Keratinocyte (primary cell): ENCODE data around the gene SDK1. TPM values are rescaled to one million over a fixed set of nuclear protein-coding genes. Genes with fewer than 3 reads are reported as not detected.

Experiments
- DNase-seq: peaks from one replicate; pipeline ENCODE4 v3.0.0-alpha.2; 2011; ENCODE audit warnings: low read depth, missing footprints, low spot score
- FAIRE-seq: peaks from 2 replicates; lab custom pipeline; 2011; peaks lifted over from hg19 to GRCh38; lab: Jason Lieb, UNC
- H2AFZ ChIP-seq: 2 replicates; pipeline ENCODE4 v1.6.0; 2012; ENCODE audit warnings: low read length, control low read depth, inconsistent platforms; ENCODE audit not compliant: control insufficient read depth
- H3K27ac ChIP-seq: 2 replicates; pipeline ENCODE4 v1.5.1; 2011; ENCODE audit warnings: low read length; ENCODE audit not compliant: control insufficient read depth, insufficient read depth
- H3K27me3 ChIP-seq: 3 replicates; pipeline ENCODE4 v1.6.0; 2011; ENCODE audit warnings: low read length; ENCODE audit not compliant: control insufficient read depth, insufficient read depth; ENCODE audit errors: extremely low read depth
- H3K36me3 ChIP-seq, 2 experiments: 2 replicates in 1 of 2; 3 replicates in 1 of 2; pipeline ENCODE4 v1.5.1; 2011; ENCODE audit warnings: low read length in 2 of 2, mild to moderate bottlenecking in 1 of 2; ENCODE audit not compliant: control insufficient read depth in 2 of 2, insufficient read depth in 2 of 2; ENCODE audit errors: extremely low read depth in 1 of 2
- H3K4me1 ChIP-seq: 3 replicates; pipeline ENCODE4 v1.5.1; 2011; ENCODE audit warnings: low read length; ENCODE audit not compliant: control insufficient read depth, insufficient read depth; ENCODE audit errors: extremely low read depth
- H3K4me2 ChIP-seq: 3 replicates; pipeline ENCODE4 v1.6.0; 2011; ENCODE audit warnings: low read depth, low read length; ENCODE audit not compliant: control insufficient read depth, insufficient read depth; ENCODE audit errors: extremely low read depth
- H3K4me3 ChIP-seq, 3 experiments: fragments of 200-600 bp in 1 of 3; sonication (generic) in 1 of 3; 2 replicates in 2 of 3; 3 replicates in 1 of 3; pipeline ENCODE4 v1.5.1; 2011 to 2016; ENCODE audit warnings: low read length in 3 of 3, mild to moderate bottlenecking in 3 of 3, control low read depth in 2 of 3, inconsistent platforms in 1 of 3, low read depth in 1 of 3, mixed read lengths in 1 of 3, mixed run types in 1 of 3, moderate library complexity in 1 of 3; ENCODE audit not compliant: control insufficient read depth in 2 of 3, insufficient read depth in 2 of 3; ENCODE audit errors: extremely low read depth in 1 of 3
- H3K79me2 ChIP-seq: 2 replicates; pipeline ENCODE4 v1.6.0; 2012; ENCODE audit warnings: low read length; ENCODE audit not compliant: control insufficient read depth, insufficient read depth
- H3K9ac ChIP-seq: 3 replicates; pipeline ENCODE4 v1.6.0; 2011; ENCODE audit warnings: low read length; ENCODE audit not compliant: control insufficient read depth, insufficient read depth; ENCODE audit errors: extremely low read depth
- H3K9me1 ChIP-seq: 3 replicates; pipeline ENCODE4 v1.6.0; 2011; ENCODE audit warnings: low read length; ENCODE audit not compliant: control insufficient read depth, insufficient read depth; ENCODE audit errors: extremely low read depth
- H3K9me3 ChIP-seq: 2 replicates; pipeline ENCODE4 v1.5.1; 2012; ENCODE audit warnings: low read depth, low read length; ENCODE audit not compliant: control insufficient read depth
- H4K20me1 ChIP-seq: 3 replicates; pipeline ENCODE4 v1.6.0; 2011; ENCODE audit warnings: low read length; ENCODE audit not compliant: control insufficient read depth, insufficient read depth; ENCODE audit errors: extremely low read depth
- CTCF ChIP-seq, 3 experiments: IDR thresholded peaks in 1 of 3; conservative IDR thresholded peaks in 1 of 3; optimal IDR thresholded peaks in 1 of 3; 2 replicates in 2 of 3; 3 replicates in 1 of 3; pipeline versions ENCODE3 to v1.5.1; 2011; ENCODE audit warnings: low read length in 3 of 3, mild to moderate bottlenecking in 3 of 3, moderate library complexity in 2 of 3, control low read depth in 1 of 3, inconsistent platforms in 1 of 3; ENCODE audit not compliant: insufficient read depth in 2 of 3; ENCODE audit errors: extremely low read depth in 1 of 3
- EZH2 ChIP-seq: IDR thresholded peaks from one replicate; pipeline ENCODE4 v1.6.1; 2012; ENCODE audit warnings: inconsistent platforms, mild to moderate bottlenecking, low read length, moderate library complexity
- dilution Hi-C: fragments of 300-500 bp; cut with MboI; formaldehyde crosslinking; loops from one replicate; pipeline ENCODE4 v1.7.0; 2020; ENCODE audit warnings: low sequenced_read_pairs; ENCODE audit not compliant: extremely low pct_ligation_motif_present
- polyA plus RNA-seq, 5 experiments: library from polyadenylated mRNA; depleted of rRNA in 3 of 5; stranded (reverse) in 3 of 5; stranded (forward) in 1 of 5; unstranded in 1 of 5; fragments of >200 nt; gene quantifications; 1 replicate in 1 of 5; 2 replicates in 3 of 5; 3 replicates in 1 of 5; pipeline versions ENCODE4 v1.2.1 to v1.2.3, GENCODE V29; 2011 to 2012; ENCODE audit warnings: missing spikeins in 2 of 5, low read depth in 1 of 5, low replicate concordance in 1 of 5

Gene SDK1
- polyA plus RNA-seq, 1 donor (not counting 4 experiments of a cell fraction or from before 2014, with no cell fraction given) = 0.66 TPM

DNA sequence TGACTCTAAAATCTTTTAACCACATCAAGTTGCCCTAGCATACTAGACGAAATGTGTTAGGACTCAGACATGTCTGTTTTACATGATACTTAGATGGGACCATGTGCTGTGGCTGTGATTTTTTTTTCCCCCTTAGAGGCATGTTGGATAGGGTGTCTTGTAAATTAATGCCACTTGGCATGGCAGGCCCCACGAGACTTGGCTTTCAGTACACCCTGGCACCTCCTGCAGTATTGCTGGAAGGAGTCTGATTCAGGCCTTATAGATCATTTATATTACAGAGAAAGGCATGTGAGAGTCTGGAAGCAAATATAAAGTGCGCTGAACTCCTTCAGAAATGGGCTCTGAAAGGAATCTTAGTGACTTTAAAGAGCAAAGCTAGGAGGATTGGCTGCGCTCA lies 494.1 kb downstream of the SDK1 start:
- H3K4me1 ChIP-seq = no peaks in the 10 kb centered on the region
- no peak overlapping the region for H3K27ac ChIP-seq

DNA sequence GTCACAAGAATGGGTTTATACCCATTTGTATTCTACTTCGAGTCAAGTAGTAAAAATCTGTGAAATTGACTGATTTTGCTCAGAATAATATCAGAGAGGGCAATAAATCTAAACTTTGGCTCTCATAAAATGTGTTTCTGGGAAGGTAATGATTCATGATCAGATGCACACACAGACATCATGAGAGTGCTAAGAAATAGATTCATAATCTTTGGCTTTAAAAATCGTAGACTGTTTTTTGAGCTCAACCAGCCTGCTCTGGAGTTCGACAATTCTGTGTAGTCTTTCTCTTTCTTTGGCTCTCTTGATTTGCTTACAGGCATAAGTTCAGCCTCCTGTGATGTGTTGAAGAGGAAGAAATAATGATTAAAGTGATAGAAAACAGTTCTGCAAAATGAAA lies 494.7 kb downstream of the SDK1 start:
- no peak for FAIRE-seq
- Histone ChIP-seq H3K27me3 (no peaks in the 10 kb centered on the region), H3K9me1 (no peaks in the 10 kb centered on the region), H3K4me2 (no peak overlapping the region), H4K20me1 (no peaks in the 10 kb centered on the region), H3K79me2 (no peaks in the 10 kb centered on the region), H3K4me3 (no peak overlapping the region), H3K9ac (no peak overlapping the region), H2AFZ (no peak overlapping the region), H3K27ac (no peak overlapping the region), H3K9me3 (no peaks in the 10 kb centered on the region), H3K4me1 (no peaks in the 10 kb centered on the region), H3K36me3 (no peaks in the 10 kb centered on the region)
- TF ChIP-seq CTCF (optimal IDR thresholded peaks at IDR 0.05 in 1 of 3, IDR thresholded peaks at IDR 0.05 in 1 of 3, conservative IDR thresholded peaks at IDR 0.05 in 1 of 3; ENCODE audit: extremely low read depth in 1 of 3, insufficient read depth in 2 of 3, low read length in 3 of 3) = no peak
- no peak for TF ChIP-seq EZH2
- dilution Hi-C loops = no loop called here
- DNase-seq = no peak

More for the DNA sequence above, 494.1 kb downstream of the SDK1 start:
- Histone ChIP-seq H3K4me3 (no peak overlapping the region), H2AFZ (no peak overlapping the region), H3K79me2 (no peaks in the 10 kb centered on the region), H3K4me2 (no peak overlapping the region), H3K9me3 (no peaks in the 10 kb centered on the region), H3K9me1 (no peaks in the 10 kb centered on the region), H4K20me1 (no peaks in the 10 kb centered on the region), H3K36me3 (no peaks in the 10 kb centered on the region), H3K9ac (no peak overlapping the region), H3K27me3 (no peaks in the 10 kb centered on the region)
- FAIRE-seq (no peak), DNase-seq (no peak)
- TF ChIP-seq EZH2 = no peak
- no peak for TF ChIP-seq CTCF (optimal IDR thresholded peaks at IDR 0.05 in 1 of 3, IDR thresholded peaks at IDR 0.05 in 1 of 3, conservative IDR thresholded peaks at IDR 0.05 in 1 of 3; ENCODE audit: extremely low read depth in 1 of 3, insufficient read depth in 2 of 3, low read length in 3 of 3)
- dilution Hi-C loops = no loop called here
